HEK293 (cell line): ENCODE data around the gene MAP2K6.

Experiments used
- CTCF ChIA-PET: fragments of 350-600 bp; formaldehyde crosslinking; extraction: SDS; loops from one replicate; lab custom pipeline; 2021; ENCODE audit warnings: antibody characterized with exemption; lab: Yijun Ruan, JAX
- POLR2A ChIA-PET: fragments of 300-600 bp; formaldehyde crosslinking; extraction: SDS; loops from one replicate; lab custom pipeline; 2020; ENCODE audit warnings: antibody characterized with exemption, inconsistent platforms; lab: Yijun Ruan, JAX
- H3K27ac ChIP-seq: fragments of 200-500 bp; sonication (Bioruptor generic); 2 replicates; pipeline ENCODE4 v1.5.1; 2014; ENCODE audit warnings: low read depth, low read length, control low read depth, inconsistent platforms; ENCODE audit errors: extremely low read depth
- H3K36me3 ChIP-seq, 2 experiments: fragments of 200-500 bp in 1 of 2; sonication (Bioruptor generic) in 1 of 2; 1 replicate in 1 of 2; 2 replicates in 1 of 2; pipeline ENCODE4 v1.5.1; 2014 to 2017; ENCODE audit warnings: inconsistent platforms in 2 of 2, low read length in 2 of 2; ENCODE audit not compliant: control insufficient read depth in 2 of 2, insufficient read depth in 1 of 2
- H3K4me1 ChIP-seq: fragments of 200-500 bp; sonication (Bioruptor generic); 2 replicates; pipeline ENCODE4 v1.5.1; 2014; ENCODE audit warnings: mild to moderate bottlenecking, low read length, inconsistent platforms; ENCODE audit not compliant: control insufficient read depth, insufficient read depth
- H3K4me3 ChIP-seq: 2 replicates; pipeline ENCODE4 v1.5.1; 2011; ENCODE audit warnings: low read depth, mild to moderate bottlenecking, control low read depth, low read length, moderate library complexity
- H3K9me3 ChIP-seq: fragments of 200-500 bp; sonication (Bioruptor generic); 2 replicates; pipeline ENCODE4 v1.5.1; 2014; ENCODE audit warnings: low read depth, low read length, inconsistent platforms; ENCODE audit not compliant: control insufficient read depth, insufficient read depth
- BCL11B ChIP-seq: fragments of 450-650 bp; formaldehyde crosslinking; IDR thresholded peaks from 2 replicates; pipeline ENCODE4 v1.5.1; 2016; ENCODE audit warnings: low read depth, missing biosample characterization, missing genetic modification characterization
- EGR2 ChIP-seq: fragments of 450-650 bp; formaldehyde crosslinking; IDR thresholded peaks from 2 replicates; pipeline ENCODE4 v1.5.1; 2016; ENCODE audit warnings: low read depth, missing biosample characterization, missing genetic modification characterization
- GFI1B ChIP-seq: fragments of 450-650 bp; formaldehyde crosslinking; IDR thresholded peaks from 2 replicates; pipeline ENCODE4 v1.5.1; 2016; ENCODE audit warnings: missing biosample characterization, missing genetic modification characterization
- GLI4 ChIP-seq: fragments of 450-650 bp; formaldehyde crosslinking; IDR thresholded peaks from 2 replicates; pipeline ENCODE4 v1.5.1; 2016; ENCODE audit warnings: missing biosample characterization, missing genetic modification characterization
- KLF9 ChIP-seq: fragments of 450-650 bp; formaldehyde crosslinking; IDR thresholded peaks from 2 replicates; pipeline ENCODE4 v1.5.1; 2016; ENCODE audit warnings: missing biosample characterization, missing genetic modification characterization, low read depth
- OSR2 ChIP-seq: fragments of 450-650 bp; formaldehyde crosslinking; IDR thresholded peaks from 2 replicates; pipeline ENCODE4 v1.5.1; 2016; ENCODE audit warnings: missing biosample characterization, missing genetic modification characterization
- SP3 ChIP-seq: fragments of 450-650 bp; formaldehyde crosslinking; IDR thresholded peaks from 2 replicates; pipeline ENCODE4 v1.5.1; 2016; ENCODE audit warnings: missing biosample characterization, missing genetic modification characterization
- YY1 ChIP-seq: fragments of 450-650 bp; formaldehyde crosslinking; IDR thresholded peaks from 2 replicates; pipeline ENCODE4 v1.5.1; 2018; ENCODE audit warnings: missing biosample characterization, missing genetic modification characterization
- ZBTB20 ChIP-seq: fragments of 450-650 bp; formaldehyde crosslinking; IDR thresholded peaks from 2 replicates; pipeline ENCODE4 v1.5.1; 2016; ENCODE audit warnings: missing biosample characterization, missing genetic modification characterization
- ZBTB7A ChIP-seq: fragments of 450-650 bp; formaldehyde crosslinking; IDR thresholded peaks from 2 replicates; pipeline ENCODE4 v1.5.1; 2016; ENCODE audit warnings: low read depth, missing biosample characterization, missing genetic modification characterization
- ZNF132 ChIP-seq: fragments of 450-650 bp; formaldehyde crosslinking; IDR thresholded peaks from 2 replicates; pipeline ENCODE4 v1.5.1; 2017; ENCODE audit warnings: missing biosample characterization, missing genetic modification characterization, borderline replicate concordance
- ZNF37A ChIP-seq: fragments of 450-650 bp; IDR thresholded peaks from 2 replicates; pipeline ENCODE4 v1.5.1; 2018; ENCODE audit warnings: missing biosample characterization, missing genetic modification characterization
- ZNF560 ChIP-seq: fragments of 450-650 bp; formaldehyde crosslinking; IDR thresholded peaks from 2 replicates; pipeline ENCODE4 v1.5.1; 2017; ENCODE audit warnings: missing biosample characterization, missing genetic modification characterization, borderline replicate concordance
- ZNF624 ChIP-seq: fragments of 450-650 bp; formaldehyde crosslinking; IDR thresholded peaks from 2 replicates; pipeline ENCODE4 v1.5.1; 2017; ENCODE audit warnings: missing biosample characterization, missing genetic modification characterization
- ZNF670 ChIP-seq: fragments of 450-650 bp; formaldehyde crosslinking; IDR thresholded peaks from 2 replicates; pipeline ENCODE4 v1.5.1; 2016; ENCODE audit warnings: missing biosample characterization, missing genetic modification characterization, low read depth
- ZNF704 ChIP-seq: fragments of 450-650 bp; formaldehyde crosslinking; IDR thresholded peaks from 2 replicates; pipeline ENCODE4 v1.5.1; 2016; ENCODE audit warnings: missing biosample characterization, missing genetic modification characterization
- ZNF707 ChIP-seq: fragments of 450-650 bp; formaldehyde crosslinking; IDR thresholded peaks from 2 replicates; pipeline ENCODE4 v1.5.1; 2016; ENCODE audit warnings: missing biosample characterization, missing genetic modification characterization
- ZNF768 ChIP-seq: fragments of 450-650 bp; formaldehyde crosslinking; IDR thresholded peaks from 2 replicates; pipeline ENCODE4 v1.5.1; 2018; ENCODE audit warnings: missing biosample characterization, mild to moderate bottlenecking, missing genetic modification characterization
- ZNF777 ChIP-seq: fragments of 450-650 bp; formaldehyde crosslinking; IDR thresholded peaks from 2 replicates; pipeline ENCODE4 v1.5.1; 2017; ENCODE audit warnings: missing biosample characterization, missing genetic modification characterization, borderline replicate concordance
- TF ChIP-seq, protein P1 (sequence below): fragments of 450-650 bp; formaldehyde crosslinking; IDR thresholded peaks from 2 replicates; pipeline ENCODE4 v1.5.1; 2016; ENCODE audit warnings: missing biosample characterization, missing genetic modification characterization
- TF ChIP-seq, protein P2 (sequence below): fragments of 450-650 bp; formaldehyde crosslinking; IDR thresholded peaks from 2 replicates; pipeline ENCODE4 v1.5.1; 2016; ENCODE audit warnings: missing biosample characterization, missing genetic modification characterization
- TF ChIP-seq, protein P3 (sequence below): fragments of 450-650 bp; formaldehyde crosslinking; IDR thresholded peaks from 2 replicates; pipeline ENCODE4 v1.5.1; 2016; ENCODE audit warnings: missing biosample characterization, missing genetic modification characterization
- TF ChIP-seq, protein P4 (sequence below): fragments of 450-650 bp; formaldehyde crosslinking; IDR thresholded peaks from 2 replicates; pipeline ENCODE4 v1.5.1; 2016; ENCODE audit warnings: missing biosample characterization, missing genetic modification characterization

The MAP2K6 gene

DNA sequence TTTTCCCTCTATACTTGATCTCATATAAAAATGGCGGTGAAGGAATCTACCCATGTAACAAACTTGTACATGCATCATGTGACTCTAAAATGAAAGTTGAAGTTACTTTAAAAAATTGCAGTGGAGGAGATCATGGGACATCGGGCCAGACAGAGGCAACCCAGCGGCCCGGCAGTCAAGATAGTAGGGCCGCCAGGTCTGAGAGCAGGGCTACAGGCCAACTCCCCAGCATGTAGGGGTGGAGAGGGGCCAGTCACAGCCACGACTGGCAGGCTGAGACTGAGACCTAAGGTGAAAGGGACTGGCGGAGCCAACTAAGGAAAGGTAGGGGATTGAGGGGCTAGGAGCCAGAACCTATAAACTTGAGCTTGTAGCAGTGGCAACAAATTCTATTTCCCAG is 150.9 kb downstream of the MAP2K6 start:
- no peak overlapping the region for H3K4me3 ChIP-seq
- no peaks in the 10 kb centered on the region for H3K36me3 ChIP-seq
- ChIA-PET CTCF (interaction anchor here (0.6 to 1.8 kb wide), 4 partner anchors 10 to 1064 kb away, joined by 3 to 5 read pairs (median 4); no protein-coding TSS in a partner anchor), POLR2A (no interaction called here)
- TF ChIP-seq GLI4 (no peak), ZNF670 (tag by site-specific recombination) (no peak), ZNF704 (no peak), KLF9 (tag by site-specific recombination) (no peak), SP3 (tag by site-specific recombination) (no peak), EGR2 (tag by site-specific recombination) (no peak), BCL11B (no peak), ZBTB20 (tag by site-specific recombination) (no peak), ZNF707 (tag by site-specific recombination) (no peak)
- no peaks in the 10 kb centered on the region for H3K4me1 ChIP-seq
- H3K27ac ChIP-seq = no peak overlapping the region
- no peaks in the 10 kb centered on the region for H3K9me3 ChIP-seq

DNA sequence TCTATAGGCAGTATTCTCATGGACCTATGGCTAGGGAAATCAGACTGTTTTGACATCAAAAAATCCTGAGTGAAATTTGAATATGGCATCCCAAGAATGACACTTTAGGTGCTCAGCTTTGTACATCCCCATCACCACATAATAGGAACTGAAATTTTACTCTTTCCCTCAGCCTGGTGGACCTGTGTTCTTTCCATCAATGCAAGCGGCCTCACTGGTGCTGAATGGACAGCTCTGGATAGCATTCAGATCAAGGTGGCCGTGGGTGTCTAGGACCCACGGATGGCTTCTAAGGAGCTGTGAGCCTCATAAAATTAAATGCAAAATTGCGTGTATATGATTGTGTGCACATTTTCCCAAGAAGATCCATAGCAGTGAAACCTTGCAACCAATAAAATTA is 152.6 kb downstream of the MAP2K6 start:
- ChIA-PET CTCF (interaction anchor here (1.8 to 3.7 kb wide), 2 partner anchors 8 to 40 kb away, joined by 5 to 20 read pairs; no protein-coding TSS in a partner anchor), POLR2A (no interaction called here)
- no peaks in the 10 kb centered on the region for H3K36me3 ChIP-seq
- H3K9me3 ChIP-seq = no peaks in the 10 kb centered on the region
- TF ChIP-seq, protein P1, sequence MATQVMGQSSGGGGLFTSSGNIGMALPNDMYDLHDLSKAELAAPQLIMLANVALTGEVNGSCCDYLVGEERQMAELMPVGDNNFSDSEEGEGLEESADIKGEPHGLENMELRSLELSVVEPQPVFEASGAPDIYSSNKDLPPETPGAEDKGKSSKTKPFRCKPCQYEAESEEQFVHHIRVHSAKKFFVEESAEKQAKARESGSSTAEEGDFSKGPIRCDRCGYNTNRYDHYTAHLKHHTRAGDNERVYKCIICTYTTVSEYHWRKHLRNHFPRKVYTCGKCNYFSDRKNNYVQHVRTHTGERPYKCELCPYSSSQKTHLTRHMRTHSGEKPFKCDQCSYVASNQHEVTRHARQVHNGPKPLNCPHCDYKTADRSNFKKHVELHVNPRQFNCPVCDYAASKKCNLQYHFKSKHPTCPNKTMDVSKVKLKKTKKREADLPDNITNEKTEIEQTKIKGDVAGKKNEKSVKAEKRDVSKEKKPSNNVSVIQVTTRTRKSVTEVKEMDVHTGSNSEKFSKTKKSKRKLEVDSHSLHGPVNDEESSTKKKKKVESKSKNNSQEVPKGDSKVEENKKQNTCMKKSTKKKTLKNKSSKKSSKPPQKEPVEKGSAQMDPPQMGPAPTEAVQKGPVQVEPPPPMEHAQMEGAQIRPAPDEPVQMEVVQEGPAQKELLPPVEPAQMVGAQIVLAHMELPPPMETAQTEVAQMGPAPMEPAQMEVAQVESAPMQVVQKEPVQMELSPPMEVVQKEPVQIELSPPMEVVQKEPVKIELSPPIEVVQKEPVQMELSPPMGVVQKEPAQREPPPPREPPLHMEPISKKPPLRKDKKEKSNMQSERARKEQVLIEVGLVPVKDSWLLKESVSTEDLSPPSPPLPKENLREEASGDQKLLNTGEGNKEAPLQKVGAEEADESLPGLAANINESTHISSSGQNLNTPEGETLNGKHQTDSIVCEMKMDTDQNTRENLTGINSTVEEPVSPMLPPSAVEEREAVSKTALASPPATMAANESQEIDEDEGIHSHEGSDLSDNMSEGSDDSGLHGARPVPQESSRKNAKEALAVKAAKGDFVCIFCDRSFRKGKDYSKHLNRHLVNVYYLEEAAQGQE = peak; percentile 86
- TF ChIP-seq, protein P2, sequence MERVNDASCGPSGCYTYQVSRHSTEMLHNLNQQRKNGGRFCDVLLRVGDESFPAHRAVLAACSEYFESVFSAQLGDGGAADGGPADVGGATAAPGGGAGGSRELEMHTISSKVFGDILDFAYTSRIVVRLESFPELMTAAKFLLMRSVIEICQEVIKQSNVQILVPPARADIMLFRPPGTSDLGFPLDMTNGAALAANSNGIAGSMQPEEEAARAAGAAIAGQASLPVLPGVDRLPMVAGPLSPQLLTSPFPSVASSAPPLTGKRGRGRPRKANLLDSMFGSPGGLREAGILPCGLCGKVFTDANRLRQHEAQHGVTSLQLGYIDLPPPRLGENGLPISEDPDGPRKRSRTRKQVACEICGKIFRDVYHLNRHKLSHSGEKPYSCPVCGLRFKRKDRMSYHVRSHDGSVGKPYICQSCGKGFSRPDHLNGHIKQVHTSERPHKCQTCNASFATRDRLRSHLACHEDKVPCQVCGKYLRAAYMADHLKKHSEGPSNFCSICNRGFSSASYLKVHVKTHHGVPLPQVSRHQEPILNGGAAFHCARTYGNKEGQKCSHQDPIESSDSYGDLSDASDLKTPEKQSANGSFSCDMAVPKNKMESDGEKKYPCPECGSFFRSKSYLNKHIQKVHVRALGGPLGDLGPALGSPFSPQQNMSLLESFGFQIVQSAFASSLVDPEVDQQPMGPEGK = no peak
- no peak overlapping the region for H3K27ac ChIP-seq
- no peaks in the 10 kb centered on the region for H3K4me1 ChIP-seq
- no peak overlapping the region for H3K4me3 ChIP-seq

- ChIA-PET POLR2A (no interaction called here), CTCF (interaction anchor here (0.7 kb wide), 1 partner anchor 34 kb away, joined by 3 read pairs; no protein-coding TSS in a partner anchor)
- H3K36me3 ChIP-seq = no peaks in the 10 kb centered on the region
- H3K9me3 ChIP-seq = no peaks in the 10 kb centered on the region
- no peak overlapping the region for H3K27ac ChIP-seq
- H3K4me3 ChIP-seq = no peak overlapping the region
- H3K4me1 ChIP-seq = peaks cover 20% of the 10 kb centered on the region
- TF ChIP-seq ZBTB7A (tag by site-specific recombination) = no peak
- TF ChIP-seq, protein P3, sequence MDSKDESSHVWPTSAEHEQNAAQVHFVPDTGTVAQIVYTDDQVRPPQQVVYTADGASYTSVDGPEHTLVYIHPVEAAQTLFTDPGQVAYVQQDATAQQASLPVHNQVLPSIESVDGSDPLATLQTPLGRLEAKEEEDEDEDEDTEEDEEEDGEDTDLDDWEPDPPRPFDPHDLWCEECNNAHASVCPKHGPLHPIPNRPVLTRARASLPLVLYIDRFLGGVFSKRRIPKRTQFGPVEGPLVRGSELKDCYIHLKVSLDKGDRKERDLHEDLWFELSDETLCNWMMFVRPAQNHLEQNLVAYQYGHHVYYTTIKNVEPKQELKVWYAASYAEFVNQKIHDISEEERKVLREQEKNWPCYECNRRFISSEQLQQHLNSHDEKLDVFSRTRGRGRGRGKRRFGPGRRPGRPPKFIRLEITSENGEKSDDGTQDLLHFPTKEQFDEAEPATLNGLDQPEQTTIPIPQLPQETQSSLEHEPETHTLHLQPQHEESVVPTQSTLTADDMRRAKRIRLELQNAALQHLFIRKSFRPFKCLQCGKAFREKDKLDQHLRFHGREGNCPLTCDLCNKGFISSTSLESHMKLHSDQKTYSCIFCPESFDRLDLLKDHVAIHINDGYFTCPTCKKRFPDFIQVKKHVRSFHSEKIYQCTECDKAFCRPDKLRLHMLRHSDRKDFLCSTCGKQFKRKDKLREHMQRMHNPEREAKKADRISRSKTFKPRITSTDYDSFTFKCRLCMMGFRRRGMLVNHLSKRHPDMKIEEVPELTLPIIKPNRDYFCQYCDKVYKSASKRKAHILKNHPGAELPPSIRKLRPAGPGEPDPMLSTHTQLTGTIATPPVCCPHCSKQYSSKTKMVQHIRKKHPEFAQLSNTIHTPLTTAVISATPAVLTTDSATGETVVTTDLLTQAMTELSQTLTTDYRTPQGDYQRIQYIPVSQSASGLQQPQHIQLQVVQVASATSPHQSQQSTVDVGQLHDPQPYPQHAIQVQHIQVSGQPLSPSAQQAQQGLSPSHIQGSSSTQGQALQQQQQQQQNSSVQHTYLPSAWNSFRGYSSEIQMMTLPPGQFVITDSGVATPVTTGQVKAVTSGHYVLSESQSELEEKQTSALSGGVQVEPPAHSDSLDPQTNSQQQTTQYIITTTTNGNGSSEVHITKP (tag by site-specific recombination) = no peak
- no peak for TF ChIP-seq ZNF624 (tag by site-specific recombination)
- TF ChIP-seq ZNF777 = no peak
- no peak for TF ChIP-seq ZNF132
- TF ChIP-seq ZNF37A (tag by site-specific recombination) = no peak
- TF ChIP-seq GFI1B (tag by site-specific recombination) = no peak
- TF ChIP-seq GLI4 = no peak
- no peak for TF ChIP-seq ZNF768 (tag by site-specific recombination)
- TF ChIP-seq ZNF560 (tag by site-specific recombination) = no peak
- TF ChIP-seq YY1 = no peak
- TF ChIP-seq, protein P4, sequence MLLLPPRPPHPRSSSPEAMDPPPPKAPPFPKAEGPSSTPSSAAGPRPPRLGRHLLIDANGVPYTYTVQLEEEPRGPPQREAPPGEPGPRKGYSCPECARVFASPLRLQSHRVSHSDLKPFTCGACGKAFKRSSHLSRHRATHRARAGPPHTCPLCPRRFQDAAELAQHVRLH (tag by site-specific recombination) = no peak
- TF ChIP-seq OSR2 (tag by site-specific recombination) = no peak
Measured at GRCh38 chr17:69572747-69573146, 158.2 kb downstream of the MAP2K6 start.
